Measurements from ENCODE around the gene PCDHGA2. TPM values are rescaled to one million over a fixed set of nuclear protein-coding genes. Genes with fewer than 3 reads are reported as not detected.
A peak's percentile ranks its signal among the peaks of the same experiment; 100 is the strongest.

Gene PCDHGA2
- total RNA-seq, 4 donors from 2014 or later: 0.66 to 1.5 (median 1.2) TPM

- in situ Hi-C loops (cut with MboI; ENCODE audit: low sequenced_read_pairs in 4 of 4) (loop anchor here in 1 of 4 donors (10.0 kb wide), 1 partner anchor 215 kb away; no protein-coding TSS in a partner anchor), intact Hi-C loops (cut with DNase I; ENCODE audit: low total_unique reads) (no loop called here)
- DNase-seq (peak in 1 of 2 donors; percentile 42), ATAC-seq (peak; percentile 42 to 87)
- H3K27ac ChIP-seq: peak within 1 kb of the TSS in 1 of 4 donors; percentile 29
- peaks cover 0 to 26% (median 9%) of the 10 kb centered on the region in 3 donors for H3K27me3 ChIP-seq
- peak within 1 kb of the TSS; percentile 14 to 31 (median 27) for H3K4me3 ChIP-seq
- H3K9me3 ChIP-seq: peaks cover 0 to 3% (median 3%) of the 10 kb centered on the region in 3 donors
- H3K36me3 ChIP-seq: no peaks in the 10 kb centered on the region
- TF ChIP-seq POLR2A (IDR thresholded peaks at IDR 0.05): no peak
- TF ChIP-seq, protein P1, sequence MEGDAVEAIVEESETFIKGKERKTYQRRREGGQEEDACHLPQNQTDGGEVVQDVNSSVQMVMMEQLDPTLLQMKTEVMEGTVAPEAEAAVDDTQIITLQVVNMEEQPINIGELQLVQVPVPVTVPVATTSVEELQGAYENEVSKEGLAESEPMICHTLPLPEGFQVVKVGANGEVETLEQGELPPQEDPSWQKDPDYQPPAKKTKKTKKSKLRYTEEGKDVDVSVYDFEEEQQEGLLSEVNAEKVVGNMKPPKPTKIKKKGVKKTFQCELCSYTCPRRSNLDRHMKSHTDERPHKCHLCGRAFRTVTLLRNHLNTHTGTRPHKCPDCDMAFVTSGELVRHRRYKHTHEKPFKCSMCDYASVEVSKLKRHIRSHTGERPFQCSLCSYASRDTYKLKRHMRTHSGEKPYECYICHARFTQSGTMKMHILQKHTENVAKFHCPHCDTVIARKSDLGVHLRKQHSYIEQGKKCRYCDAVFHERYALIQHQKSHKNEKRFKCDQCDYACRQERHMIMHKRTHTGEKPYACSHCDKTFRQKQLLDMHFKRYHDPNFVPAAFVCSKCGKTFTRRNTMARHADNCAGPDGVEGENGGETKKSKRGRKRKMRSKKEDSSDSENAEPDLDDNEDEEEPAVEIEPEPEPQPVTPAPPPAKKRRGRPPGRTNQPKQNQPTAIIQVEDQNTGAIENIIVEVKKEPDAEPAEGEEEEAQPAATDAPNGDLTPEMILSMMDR (IDR thresholded peaks at IDR 0.05 in 4 of 5, conservative IDR thresholded peaks at IDR 0.05 in 1 of 5): peak in 4 of 5 experiments; percentile 18 to 53 (median 38)
- H3K4me1 ChIP-seq: no peaks in the 10 kb centered on the region
Measured at GRCh38 chr5:141349917-141350619, 11.5 kb downstream of the PCDHGA2 start, which contains the start of gene PCDHGB1. Gene PCDHGB1, plus strand, starts transcription at chr5:141350099. Its CDS starts 162 bp downstream, at chr5:141350261.

DNA sequence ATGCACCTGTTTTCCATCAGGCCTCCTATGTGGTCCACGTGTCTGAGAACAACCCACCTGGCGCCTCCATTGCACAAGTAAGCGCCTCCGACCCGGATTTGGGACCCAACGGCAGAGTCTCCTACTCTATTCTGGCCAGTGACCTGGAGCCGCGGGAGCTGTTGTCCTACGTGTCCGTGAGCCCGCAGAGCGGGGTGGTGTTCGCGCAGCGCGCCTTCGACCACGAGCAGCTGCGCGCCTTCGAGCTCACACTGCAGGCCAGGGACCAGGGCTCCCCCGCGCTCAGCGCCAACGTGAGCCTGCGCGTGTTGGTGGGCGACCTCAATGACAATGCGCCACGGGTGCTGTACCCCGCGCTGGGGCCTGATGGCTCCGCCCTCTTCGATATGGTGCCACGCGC lies 13.0 kb downstream of the PCDHGA2 start:
- DNase-seq (no peak), ATAC-seq (no peak)
- Histone ChIP-seq H3K27me3 (peaks cover 0 to 28% (median 9%) of the 10 kb centered on the region in 3 donors), H3K9me3 (peaks cover 0 to 7% (median 3%) of the 10 kb centered on the region in 3 donors), H3K36me3 (no peaks in the 10 kb centered on the region), H3K4me3 (no peak overlapping the region), H3K4me1 (no peaks in the 10 kb centered on the region), H3K27ac (no peak overlapping the region)
- in situ Hi-C loops (cut with MboI; ENCODE audit: low sequenced_read_pairs in 4 of 4): no loop called here
- intact Hi-C loops (cut with DNase I; ENCODE audit: low total_unique reads): no loop called here
- TF ChIP-seq POLR2A (IDR thresholded peaks at IDR 0.05): no peak
- TF ChIP-seq, protein P1 (IDR thresholded peaks at IDR 0.05 in 4 of 5, conservative IDR thresholded peaks at IDR 0.05 in 1 of 5): no peak

DNA sequence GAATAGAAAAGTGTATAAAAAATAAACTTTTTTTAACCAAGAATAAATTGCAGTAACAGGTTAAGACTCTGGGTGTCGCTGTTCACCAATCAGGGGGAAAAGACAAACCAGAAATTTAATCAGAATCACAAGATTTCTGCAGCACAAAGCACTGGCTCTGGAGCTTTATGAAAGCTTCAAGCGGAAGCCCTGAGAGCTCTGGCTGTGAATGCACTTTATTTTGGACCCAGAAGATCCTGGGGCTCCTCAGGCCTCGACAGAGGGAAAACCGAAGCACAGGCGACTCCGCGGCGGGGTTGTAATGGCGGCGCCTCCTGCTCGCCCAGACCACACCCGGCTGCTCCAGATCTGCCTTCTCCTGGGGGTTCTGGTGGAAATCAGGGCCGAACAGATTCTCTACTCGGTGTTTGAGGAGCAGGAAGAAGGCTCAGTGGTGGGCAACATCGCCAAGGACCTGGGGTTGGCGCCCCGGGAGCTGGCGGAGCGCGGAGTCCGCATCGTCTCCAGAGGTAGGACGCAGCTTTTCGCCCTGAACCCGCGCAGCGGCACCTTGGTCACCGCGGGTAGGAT lies 16.4 kb downstream of the PCDHGA2 start, which contains the start of gene PCDHGA4:
TSS of gene PCDHGA4 (plus strand) at position 122 of the 570 bp plus-strand sequence. CDS start at position 209, 87 bp downstream.
- Histone ChIP-seq H3K4me1 (peaks cover 0 to 6% of the 10 kb centered on the region in 2 donors), H3K27ac (peak within 1 kb of the TSS; percentile 39 to 59 (median 53)), H3K27me3 (peaks cover 0 to 26% (median 10%) of the 10 kb centered on the region in 3 donors), H3K4me3 (peak within 1 kb of the TSS; percentile 35 to 58 (median 42)), H3K36me3 (no peaks in the 10 kb centered on the region), H3K9me3 (peaks cover 0 to 7% (median 3%) of the 10 kb centered on the region in 3 donors)
- TF ChIP-seq, protein P1 (IDR thresholded peaks at IDR 0.05 in 4 of 5, conservative IDR thresholded peaks at IDR 0.05 in 1 of 5): peak in 4 of 5 experiments; percentile 34 to 65 (median 38)
- TF ChIP-seq POLR2A (IDR thresholded peaks at IDR 0.05): no peak
- ATAC-seq: no peak
- intact Hi-C loops (cut with DNase I; ENCODE audit: low total_unique reads) (no loop called here), in situ Hi-C loops (cut with MboI; ENCODE audit: low sequenced_read_pairs in 4 of 4) (no loop called here)
- no peak for DNase-seq

GRCh38 chr5:141355641-141356040 lies 17.1 kb downstream of the PCDHGA2 start:
- TF ChIP-seq, protein P1 (IDR thresholded peaks at IDR 0.05 in 4 of 5, conservative IDR thresholded peaks at IDR 0.05 in 1 of 5): no peak
- no peak for TF ChIP-seq POLR2A (IDR thresholded peaks at IDR 0.05)
- intact Hi-C loops (cut with DNase I; ENCODE audit: low total_unique reads): no loop called here
- Histone ChIP-seq H3K4me3 (peak overlapping the region in 3 of 4 donors; percentile 35 to 58 (median 48)), H3K27ac (no peak overlapping the region), H3K36me3 (no peaks in the 10 kb centered on the region), H3K9me3 (peaks cover 0 to 12% (median 3%) of the 10 kb centered on the region in 3 donors), H3K27me3 (peaks cover 0 to 30% (median 15%) of the 10 kb centered on the region in 3 donors), H3K4me1 (peaks cover 0 to 6% of the 10 kb centered on the region in 2 donors)
- ATAC-seq (no peak), DNase-seq (no peak)
- in situ Hi-C loops (cut with MboI; ENCODE audit: low sequenced_read_pairs in 4 of 4): no loop called here
